Measurements from ENCODE around the gene TAF11.
"Not testable (repeated sequence)": the region's sequence is repeated elsewhere in the genome, so short reads cannot be mapped to it uniquely, and the experiment has no call there.

Gene TAF11

DNA sequence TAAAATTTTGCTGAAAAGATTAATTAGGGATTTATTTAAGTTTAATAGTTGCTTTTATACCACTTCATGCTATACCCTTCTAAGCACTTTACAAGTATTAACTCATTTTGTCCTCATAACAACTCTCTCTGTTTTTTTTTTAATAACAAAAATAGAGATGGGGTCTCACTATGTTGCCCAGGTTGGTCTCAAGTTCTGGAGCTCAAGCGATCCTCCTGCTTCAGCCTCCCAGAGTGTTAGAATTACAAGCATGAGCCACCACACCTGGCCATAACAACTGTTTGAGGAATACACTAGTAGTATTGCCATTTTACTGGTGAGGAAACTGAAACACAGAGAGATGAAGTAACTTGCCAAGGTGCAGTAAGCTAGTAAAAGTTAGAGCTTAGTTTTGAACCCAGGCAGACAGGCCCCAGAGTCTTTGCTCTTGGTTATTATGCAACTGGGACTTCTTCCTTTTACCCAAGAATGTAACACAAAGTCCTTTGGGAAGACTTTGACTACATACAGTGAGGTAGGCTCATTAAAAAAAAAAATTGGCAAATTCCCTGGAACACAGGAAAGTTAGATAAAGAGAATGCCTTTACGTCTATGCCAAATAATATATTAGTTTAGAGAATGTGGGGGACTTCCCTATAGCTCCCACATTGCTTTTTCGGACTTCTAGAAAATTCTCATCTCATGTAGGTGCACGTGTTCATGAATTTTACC lies 12.6 kb upstream of the TAF11 start:
- Histone ChIP-seq H3K9ac (ENCODE audit: low read length) (no peak overlapping the region), H3K4me1 (ENCODE audit: control insufficient read depth, insufficient read depth, low read length) (peaks cover 6% of the 10 kb centered on the region), H3K36me3 (ENCODE audit: control insufficient read depth, insufficient read depth, low read length) (no peaks in the 10 kb centered on the region), H3K27me3 (ENCODE audit: control insufficient read depth, insufficient read depth, low read length) (no peaks in the 10 kb centered on the region), H3K9me3 (ENCODE audit: control insufficient read depth, low read length) (no peaks in the 10 kb centered on the region), H3K4me3 (ENCODE audit: low read length) (no peak overlapping the region)

DNA sequence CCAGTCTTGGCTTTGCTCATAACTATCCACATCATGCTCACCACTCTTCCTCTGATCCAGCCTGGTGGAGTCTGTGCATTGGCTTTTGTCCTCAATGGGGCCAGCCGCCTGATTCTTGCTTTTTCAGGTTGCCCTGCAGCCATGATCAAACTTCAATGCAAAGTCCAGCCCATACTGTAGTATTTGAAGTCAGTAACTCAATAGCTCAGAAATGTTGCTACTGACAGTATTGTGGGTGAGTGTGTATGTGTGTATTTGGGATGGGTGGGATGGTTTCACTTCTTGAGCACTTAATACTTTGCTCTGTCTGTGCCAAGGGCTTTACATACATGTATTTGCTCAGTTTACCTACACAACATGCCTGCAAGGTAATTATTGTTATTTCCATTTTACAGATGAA lies 11.9 kb upstream of the TAF11 start:
- not testable (repeated sequence) for H3K4me3 ChIP-seq (ENCODE audit: low read length); H3K27me3 ChIP-seq (ENCODE audit: control insufficient read depth, insufficient read depth, low read length); H3K9me3 ChIP-seq (ENCODE audit: control insufficient read depth, low read length); H3K9ac ChIP-seq (ENCODE audit: low read length); H3K36me3 ChIP-seq (ENCODE audit: control insufficient read depth, insufficient read depth, low read length); H3K4me1 ChIP-seq (ENCODE audit: control insufficient read depth, insufficient read depth, low read length)

GRCh38 chr6:34897716-34898115 lies 9.9 kb upstream of the TAF11 start:
- Histone ChIP-seq H3K9ac (ENCODE audit: low read length) (no peak overlapping the region), H3K4me1 (ENCODE audit: control insufficient read depth, insufficient read depth, low read length) (peaks cover 6% of the 10 kb centered on the region), H3K27me3 (ENCODE audit: control insufficient read depth, insufficient read depth, low read length) (no peaks in the 10 kb centered on the region), H3K4me3 (ENCODE audit: low read length) (no peak overlapping the region), H3K9me3 (ENCODE audit: control insufficient read depth, low read length) (no peaks in the 10 kb centered on the region), H3K36me3 (ENCODE audit: control insufficient read depth, insufficient read depth, low read length) (no peaks in the 10 kb centered on the region)

DNA sequence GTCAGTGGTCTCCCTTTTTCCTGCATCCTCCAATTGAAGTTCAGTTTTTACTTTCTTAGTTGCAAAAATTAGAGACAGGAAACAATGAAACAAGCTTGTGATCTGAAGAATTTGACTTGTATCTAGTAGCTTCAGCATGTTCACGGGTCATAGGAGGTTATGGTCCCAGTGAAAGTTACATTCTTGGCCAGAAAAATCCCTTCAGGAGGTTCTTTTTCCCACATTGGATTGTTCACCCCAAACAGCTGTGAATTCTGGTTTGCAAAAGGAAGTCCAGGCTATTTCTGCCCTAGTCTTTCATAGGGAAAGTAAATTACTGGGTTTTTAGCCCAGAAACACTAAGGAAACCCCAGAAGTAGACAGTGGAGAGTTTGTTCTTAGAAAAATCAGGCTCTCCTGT lies 9.3 kb upstream of the TAF11 start:
- Histone ChIP-seq H3K27me3 (ENCODE audit: control insufficient read depth, insufficient read depth, low read length) (no peaks in the 10 kb centered on the region), H3K4me1 (ENCODE audit: control insufficient read depth, insufficient read depth, low read length) (peaks cover 6% of the 10 kb centered on the region), H3K9me3 (ENCODE audit: control insufficient read depth, low read length) (no peaks in the 10 kb centered on the region), H3K9ac (ENCODE audit: low read length) (no peak overlapping the region), H3K4me3 (ENCODE audit: low read length) (no peak overlapping the region), H3K36me3 (ENCODE audit: control insufficient read depth, insufficient read depth, low read length) (no peaks in the 10 kb centered on the region)

DNA sequence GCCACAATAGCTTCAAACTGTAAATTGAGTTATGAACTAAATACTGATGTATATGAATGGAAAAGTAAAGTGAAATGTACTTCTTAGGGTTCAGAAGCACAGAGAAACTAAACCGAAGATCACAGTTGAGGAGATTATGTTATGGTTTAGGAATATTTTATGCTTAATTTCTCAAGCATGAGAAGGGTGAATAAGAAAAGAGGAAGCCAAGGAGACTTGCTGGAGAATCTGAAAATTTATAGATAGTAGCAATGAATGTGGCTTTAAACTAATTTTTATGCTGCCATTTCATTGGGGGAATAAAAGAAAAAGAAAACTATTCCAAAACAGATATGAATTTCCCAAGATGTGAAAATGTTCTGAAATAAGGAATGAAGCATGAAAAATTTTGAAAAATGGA lies 6.9 kb upstream of the TAF11 start:
- Histone ChIP-seq H3K9me3 (ENCODE audit: control insufficient read depth, low read length) (no peaks in the 10 kb centered on the region), H3K4me1 (ENCODE audit: control insufficient read depth, insufficient read depth, low read length) (peaks cover 10% of the 10 kb centered on the region), H3K9ac (ENCODE audit: low read length) (no peak overlapping the region), H3K36me3 (ENCODE audit: control insufficient read depth, insufficient read depth, low read length) (no peaks in the 10 kb centered on the region), H3K27me3 (ENCODE audit: control insufficient read depth, insufficient read depth, low read length) (no peaks in the 10 kb centered on the region), H3K4me3 (ENCODE audit: low read length) (no peak overlapping the region)

- no peaks in the 10 kb centered on the region for H3K27me3 ChIP-seq (ENCODE audit: control insufficient read depth, insufficient read depth, low read length)
- H3K4me1 ChIP-seq (ENCODE audit: control insufficient read depth, insufficient read depth, low read length): peaks cover 10% of the 10 kb centered on the region
- H3K9me3 ChIP-seq (ENCODE audit: control insufficient read depth, low read length): no peaks in the 10 kb centered on the region
- H3K36me3 ChIP-seq (ENCODE audit: control insufficient read depth, insufficient read depth, low read length): no peaks in the 10 kb centered on the region
- no peak overlapping the region for H3K4me3 ChIP-seq (ENCODE audit: low read length)
- H3K9ac ChIP-seq (ENCODE audit: low read length): no peak overlapping the region
These were observed 3.5 kb upstream of the TAF11 start for GRCh38 chr6:34891296-34891695.

DNA sequence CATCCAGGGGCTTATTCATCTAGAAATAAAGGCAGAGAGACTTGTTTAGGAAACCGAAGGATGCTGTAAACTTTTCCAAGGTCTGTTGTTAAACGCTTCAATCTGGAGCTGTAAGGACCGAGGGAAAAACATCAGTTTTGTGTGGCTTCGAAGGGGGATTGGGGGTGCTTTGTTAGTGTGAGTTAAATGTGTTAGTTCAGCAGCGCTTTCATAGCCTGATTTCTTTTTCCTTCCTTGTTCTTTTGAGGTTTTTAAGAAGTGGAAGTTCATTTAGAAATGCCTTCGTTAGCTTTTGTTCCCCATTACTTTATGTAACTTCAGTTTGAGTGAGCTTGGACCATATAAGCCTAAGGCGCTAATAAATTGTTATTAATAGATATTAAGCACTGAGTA lies 2.7 kb upstream of the TAF11 start:
- no peaks in the 10 kb centered on the region for H3K36me3 ChIP-seq (ENCODE audit: control insufficient read depth, insufficient read depth, low read length)
- H3K27me3 ChIP-seq (ENCODE audit: control insufficient read depth, insufficient read depth, low read length): no peaks in the 10 kb centered on the region
- peak overlapping the region; percentile 54 for H3K9ac ChIP-seq (ENCODE audit: low read length)
- no peaks in the 10 kb centered on the region for H3K9me3 ChIP-seq (ENCODE audit: control insufficient read depth, low read length)
- H3K4me1 ChIP-seq (ENCODE audit: control insufficient read depth, insufficient read depth, low read length): peaks cover 10% of the 10 kb centered on the region
- H3K4me3 ChIP-seq (ENCODE audit: low read length): peak overlapping the region; percentile 26

DNA sequence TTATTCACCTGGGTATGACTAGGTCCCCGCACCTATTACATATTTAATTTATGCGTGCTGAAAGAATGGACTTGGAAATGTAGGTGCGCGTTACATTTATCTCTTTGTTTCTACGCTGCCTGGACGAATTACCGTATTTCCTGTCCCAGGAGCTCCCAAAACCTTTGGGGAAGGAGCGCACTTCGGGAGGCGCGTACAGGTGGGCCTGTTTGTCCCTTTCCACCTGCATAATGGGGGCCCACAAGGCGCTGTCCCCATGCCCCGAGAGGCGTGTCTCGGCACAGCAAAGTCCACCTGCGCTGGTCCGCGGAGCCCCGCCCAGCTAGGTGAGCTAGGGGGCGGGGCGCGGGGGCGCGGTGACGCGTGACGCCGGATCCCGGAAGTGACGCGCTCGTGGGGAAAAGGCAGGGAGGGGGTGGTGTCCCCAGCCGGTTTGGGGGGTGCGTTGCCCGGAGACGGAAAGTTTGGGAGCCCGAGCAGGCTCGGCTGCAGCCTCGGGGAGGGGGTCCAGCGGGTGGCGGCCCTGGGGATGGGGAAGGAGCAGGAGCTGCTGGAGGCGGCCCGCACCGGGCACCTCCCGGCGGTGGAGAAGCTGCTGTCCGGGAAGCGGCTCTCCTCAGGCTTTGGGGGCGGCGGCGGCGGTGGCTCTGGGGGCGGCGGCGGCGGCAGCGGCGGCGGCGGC lies 1.2 kb upstream of the TAF11 start, which contains the start of gene ANKS1A:
Gene ANKS1A, plus strand, starts transcription at position 382 of the 682 bp plus-strand sequence. Its CDS starts 148 bp downstream, at position 530.
- H3K4me3 ChIP-seq (ENCODE audit: low read length): peak within 1 kb of the TSS; percentile 98
- H3K4me1 ChIP-seq (ENCODE audit: control insufficient read depth, insufficient read depth, low read length): peaks cover 10% of the 10 kb centered on the region
- no peaks in the 10 kb centered on the region for H3K36me3 ChIP-seq (ENCODE audit: control insufficient read depth, insufficient read depth, low read length)
- H3K9ac ChIP-seq (ENCODE audit: low read length): peak within 1 kb of the TSS; percentile 94
- H3K9me3 ChIP-seq (ENCODE audit: control insufficient read depth, low read length): no peaks in the 10 kb centered on the region
- no peaks in the 10 kb centered on the region for H3K27me3 ChIP-seq (ENCODE audit: control insufficient read depth, insufficient read depth, low read length)

DNA sequence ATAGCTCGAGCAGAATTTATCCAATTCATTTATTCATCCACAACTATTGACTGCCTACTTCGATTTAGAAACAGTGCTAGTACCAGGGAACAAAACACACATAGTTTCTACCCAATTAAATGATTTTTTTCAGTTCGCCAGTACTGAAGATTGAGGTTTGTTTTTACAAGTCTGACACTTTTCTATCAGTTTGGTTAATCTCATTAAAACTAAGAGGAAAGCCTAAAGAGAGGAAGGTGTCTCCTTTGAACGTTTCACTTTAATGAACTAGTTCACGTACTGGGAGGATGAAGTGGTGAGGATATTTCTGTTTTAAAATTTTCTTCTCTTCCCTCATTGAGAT lies 643 bp upstream of the TAF11 start:
- Histone ChIP-seq H3K4me1 (ENCODE audit: control insufficient read depth, insufficient read depth, low read length) (peaks cover 10% of the 10 kb centered on the region), H3K4me3 (ENCODE audit: low read length) (peak overlapping the region; percentile 98), H3K27me3 (ENCODE audit: control insufficient read depth, insufficient read depth, low read length) (no peaks in the 10 kb centered on the region), H3K36me3 (ENCODE audit: control insufficient read depth, insufficient read depth, low read length) (no peaks in the 10 kb centered on the region), H3K9me3 (ENCODE audit: control insufficient read depth, low read length) (no peaks in the 10 kb centered on the region), H3K9ac (ENCODE audit: low read length) (peak overlapping the region; percentile 94)

DNA sequence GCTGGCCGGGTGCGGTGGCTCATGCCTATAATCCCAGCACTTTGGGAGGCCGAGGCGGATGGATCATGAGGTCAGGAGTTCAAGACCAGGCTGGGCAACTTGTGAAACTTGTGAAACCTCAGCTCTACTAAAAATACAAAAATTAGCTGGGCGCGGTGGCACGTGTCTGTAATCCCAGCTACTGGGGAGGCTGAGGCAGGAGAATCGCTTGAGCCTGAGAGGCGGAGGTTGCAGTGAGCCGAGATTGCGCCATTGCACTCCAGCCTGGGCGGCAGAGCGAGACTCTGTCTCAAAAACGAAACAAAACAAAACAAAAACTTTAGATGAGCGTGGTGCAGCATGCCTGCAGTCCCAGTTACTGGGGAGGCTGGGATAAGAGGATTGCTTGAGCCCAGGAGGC lies 2.0 kb downstream of the TAF11 start:
- H3K27me3 ChIP-seq (ENCODE audit: control insufficient read depth, insufficient read depth, low read length); H3K4me1 ChIP-seq (ENCODE audit: control insufficient read depth, insufficient read depth, low read length): not testable (repeated sequence)

DNA sequence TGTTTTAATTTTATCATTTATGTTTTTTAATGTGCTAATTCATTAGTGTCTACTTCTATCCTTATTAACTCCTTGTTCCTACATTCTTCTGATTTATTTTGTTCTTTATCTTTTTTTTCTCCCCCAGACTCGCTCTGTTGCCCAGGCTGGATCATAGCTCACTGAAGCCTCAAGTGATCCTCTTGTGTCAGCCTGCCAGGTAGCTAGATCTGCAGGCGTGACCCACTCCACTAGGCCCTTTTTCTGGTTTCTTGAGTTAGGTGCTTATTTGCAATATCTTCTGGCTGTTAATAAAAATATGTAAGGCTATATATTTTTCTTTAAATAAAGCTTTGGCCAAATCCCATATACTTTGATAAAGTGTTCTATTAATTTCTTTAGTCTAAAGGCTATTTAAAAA lies 2.8 kb downstream of the TAF11 start:
- no peaks in the 10 kb centered on the region for H3K36me3 ChIP-seq (ENCODE audit: control insufficient read depth, insufficient read depth, low read length)
- no peaks in the 10 kb centered on the region for H3K4me1 ChIP-seq (ENCODE audit: control insufficient read depth, insufficient read depth, low read length)
- no peaks in the 10 kb centered on the region for H3K27me3 ChIP-seq (ENCODE audit: control insufficient read depth, insufficient read depth, low read length)
- no peak overlapping the region for H3K4me3 ChIP-seq (ENCODE audit: low read length)
- H3K9ac ChIP-seq (ENCODE audit: low read length): no peak overlapping the region
- H3K9me3 ChIP-seq (ENCODE audit: control insufficient read depth, low read length): no peaks in the 10 kb centered on the region

More for the DNA sequence above, 2.0 kb downstream of the TAF11 start:
- H3K36me3 ChIP-seq (ENCODE audit: control insufficient read depth, insufficient read depth, low read length); H3K4me3 ChIP-seq (ENCODE audit: low read length); H3K9me3 ChIP-seq (ENCODE audit: control insufficient read depth, low read length); H3K9ac ChIP-seq (ENCODE audit: low read length): not testable (repeated sequence)

DNA sequence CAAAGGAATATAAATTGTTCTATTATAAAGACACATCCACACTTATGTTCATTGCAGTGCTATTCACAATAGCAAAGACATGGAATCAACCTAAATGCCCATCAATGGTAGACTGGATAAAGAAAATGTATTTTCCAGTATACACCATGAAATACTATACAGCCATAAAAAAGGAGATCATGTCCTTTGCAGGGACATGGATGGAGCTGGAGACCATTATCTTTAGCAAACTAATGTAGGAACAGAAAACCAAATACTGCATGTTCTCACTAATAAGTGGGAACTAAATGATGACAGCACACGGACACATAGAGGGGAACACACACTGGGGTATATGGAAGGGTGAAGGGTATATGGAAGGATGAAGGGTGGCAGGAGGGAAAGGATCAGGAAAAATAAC lies 3.8 kb downstream of the TAF11 start:
- H3K36me3 ChIP-seq (ENCODE audit: control insufficient read depth, insufficient read depth, low read length); H3K27me3 ChIP-seq (ENCODE audit: control insufficient read depth, insufficient read depth, low read length); H3K9me3 ChIP-seq (ENCODE audit: control insufficient read depth, low read length); H3K4me1 ChIP-seq (ENCODE audit: control insufficient read depth, insufficient read depth, low read length); H3K9ac ChIP-seq (ENCODE audit: low read length); H3K4me3 ChIP-seq (ENCODE audit: low read length): not testable (repeated sequence)
